Liver (tissue), 9 donors: ENCODE results near the gene EHMT1. TPM values are rescaled to one million over a fixed set of nuclear protein-coding genes. Genes with fewer than 3 reads are reported as not detected.

ENCODE experiments used
- DNase-seq: peaks from one replicate; pipeline ENCODE4 v3.0.0-alpha.2; 2017; ENCODE audit warnings: low spot score
- H3K27ac ChIP-seq, 2 donors: one replicate each; pipeline ENCODE4 v1.7.0; 2013; ENCODE audit warnings: inconsistent platforms in 2 of 2, low read length in 2 of 2, control low read depth in 1 of 2, low read depth in 1 of 2, mild to moderate bottlenecking in 1 of 2
- H3K27me3 ChIP-seq, 4 donors: one replicate each; pipeline versions ENCODE4 v1.6.1 to v1.7.0; 2013; ENCODE audit warnings: low read length in 3 of 4, inconsistent platforms in 1 of 4, mild to moderate bottlenecking in 1 of 4, moderate library complexity in 1 of 4; ENCODE audit not compliant: control insufficient read depth in 4 of 4, insufficient read depth in 4 of 4
- H3K36me3 ChIP-seq, 4 donors: one replicate each; pipeline versions ENCODE4 v1.6.1 to v1.7.0; 2013; ENCODE audit warnings: low read length in 3 of 4, mild to moderate bottlenecking in 3 of 4, low read depth in 1 of 4, moderate library complexity in 1 of 4; ENCODE audit not compliant: control insufficient read depth in 4 of 4, insufficient read depth in 3 of 4
- H3K4me1 ChIP-seq, 4 donors: one replicate each; pipeline versions ENCODE4 v1.6.1 to v1.7.0; 2013; ENCODE audit warnings: low read length in 3 of 4, mild to moderate bottlenecking in 3 of 4, moderate library complexity in 1 of 4; ENCODE audit not compliant: control insufficient read depth in 4 of 4, insufficient read depth in 4 of 4
- H3K4me3 ChIP-seq, 3 donors: one replicate each; pipeline versions ENCODE4 v1.6.1 to v1.7.0; 2013; ENCODE audit warnings: low read length in 3 of 3, control low read depth in 1 of 3, low read depth in 1 of 3, mild to moderate bottlenecking in 1 of 3
- H3K9ac ChIP-seq, 2 donors: one replicate each; pipeline ENCODE4 v1.7.0; 2013; ENCODE audit warnings: low read length in 2 of 2, mild to moderate bottlenecking in 2 of 2, moderate library complexity in 2 of 2, control low read depth in 1 of 2, low read depth in 1 of 2
- H3K9me3 ChIP-seq, 4 donors: one replicate each; pipeline versions ENCODE4 v1.6.1 to v1.7.0; 2013; ENCODE audit warnings: low read length in 3 of 4; ENCODE audit not compliant: control insufficient read depth in 4 of 4
- FOXA2 ChIP-seq: IDR thresholded peaks from 2 replicates; pipeline ENCODE4 v1.6.1; 2016; ENCODE audit warnings: antibody characterized with exemption
- GABPA ChIP-seq, 2 donors: IDR thresholded peaks in 1 of 2; conservative IDR thresholded peaks in 1 of 2; 2 replicates each; pipeline ENCODE4 v1.6.1; 2016; ENCODE audit warnings: antibody characterized with exemption in 2 of 2, mild to moderate bottlenecking in 1 of 2, moderate library complexity in 1 of 2
- HNF4A ChIP-seq, 2 donors: conservative IDR thresholded peaks; 2 replicates each; pipeline ENCODE4 v1.6.1; 2016; ENCODE audit warnings: antibody characterized with exemption in 2 of 2, mild to moderate bottlenecking in 2 of 2
- HNF4G ChIP-seq: IDR thresholded peaks from 2 replicates; pipeline ENCODE4 v1.6.1; 2016; ENCODE audit warnings: antibody characterized with exemption
- NR2F2 ChIP-seq: IDR thresholded peaks from 2 replicates; pipeline ENCODE4 v1.6.1; 2016; ENCODE audit warnings: antibody characterized with exemption
- RAD21 ChIP-seq, 2 donors: IDR thresholded peaks; 2 replicates each; pipeline ENCODE4 v1.6.1; 2016; ENCODE audit warnings: antibody characterized with exemption in 2 of 2, mild to moderate bottlenecking in 2 of 2
- REST ChIP-seq: IDR thresholded peaks from 2 replicates; pipeline ENCODE4 v1.6.1; 2016; ENCODE audit warnings: antibody characterized with exemption, mild to moderate bottlenecking
- RXRA ChIP-seq, 2 donors: IDR thresholded peaks; 2 replicates each; pipeline ENCODE4 v1.6.1; 2017 to 2018; ENCODE audit warnings: antibody characterized with exemption in 2 of 2, mild to moderate bottlenecking in 1 of 2
- SP1 ChIP-seq: IDR thresholded peaks from 2 replicates; pipeline ENCODE4 v1.6.1; 2018; ENCODE audit warnings: antibody characterized with exemption, mild to moderate bottlenecking
- YY1 ChIP-seq: IDR thresholded peaks from 2 replicates; pipeline ENCODE4 v1.6.1; 2016; ENCODE audit warnings: antibody characterized with exemption, mild to moderate bottlenecking
- WGBS: extraction: QIAGEN DNeasy Blood & Tissue Kit; methylation state at CpG from one replicate; pipeline ENCODE4 v1.1.7; 2013; 5-methylcytosine and 5-hydroxymethylcytosine counted together
- polyA plus RNA-seq, 2 donors: library from polyadenylated mRNA; stranded (reverse) in 1 of 2; unstranded in 1 of 2; fragments of 200-250 nt in 1 of 2; fragments of >200 nt in 1 of 2; fragmentation: Nextera tagmentation in 1 of 2; extraction: Ambion mirVana in 1 of 2; gene quantifications; one replicate each; pipeline versions ENCODE4 v1.2.1 to v1.2.3, GENCODE V29; 2013 to 2015
- total RNA-seq, 2 donors: library from RNA; depleted of rRNA; stranded (reverse); fragments of >200 nt; gene quantifications; one replicate each; pipeline ENCODE4 v1.2.3, GENCODE V29; 2014
- TF ChIP-seq, protein P1 (sequence below): fragments of 150-350 bp; IDR thresholded peaks from 2 replicates; pipeline ENCODE4 v1.5.1; 2017; ENCODE audit warnings: improper control_type of control experiment, low read depth, low read length; ENCODE audit not compliant: missing input control
- TF ChIP-seq, protein P2 (sequence below): IDR thresholded peaks from 2 replicates; pipeline ENCODE4 v1.6.1; 2016; ENCODE audit warnings: antibody characterized with exemption
- donor health status: healthy.
- donor health status: healthy.
- donor health status: healthy.
- donor health status: healthy.
- donor health status: healthy.

EHMT1 gene
- total and polyA plus RNA-seq, 4 donors: 16.1 to 48.2 (median 27.3) TPM

GRCh38 chr9:137643921-137644320 is 25.1 kb downstream of the EHMT1 start (continued):
- TF ChIP-seq REST: no peak
- no peak for TF ChIP-seq GABPA (IDR thresholded peaks at IDR 0.05 in 1 of 2, conservative IDR thresholded peaks at IDR 0.05 in 1 of 2)

- TF ChIP-seq FOXA2 (no peak), RAD21 (IDR thresholded peaks at IDR 0.05) (no peak), YY1 (no peak), SP1 (no peak), HNF4A (conservative IDR thresholded peaks at IDR 0.05) (no peak), RXRA (IDR thresholded peaks at IDR 0.05) (no peak), GABPA (IDR thresholded peaks at IDR 0.05 in 1 of 2, conservative IDR thresholded peaks at IDR 0.05 in 1 of 2) (no peak), HNF4G (no peak), NR2F2 (no peak), REST (no peak)
- TF ChIP-seq, protein P1, sequence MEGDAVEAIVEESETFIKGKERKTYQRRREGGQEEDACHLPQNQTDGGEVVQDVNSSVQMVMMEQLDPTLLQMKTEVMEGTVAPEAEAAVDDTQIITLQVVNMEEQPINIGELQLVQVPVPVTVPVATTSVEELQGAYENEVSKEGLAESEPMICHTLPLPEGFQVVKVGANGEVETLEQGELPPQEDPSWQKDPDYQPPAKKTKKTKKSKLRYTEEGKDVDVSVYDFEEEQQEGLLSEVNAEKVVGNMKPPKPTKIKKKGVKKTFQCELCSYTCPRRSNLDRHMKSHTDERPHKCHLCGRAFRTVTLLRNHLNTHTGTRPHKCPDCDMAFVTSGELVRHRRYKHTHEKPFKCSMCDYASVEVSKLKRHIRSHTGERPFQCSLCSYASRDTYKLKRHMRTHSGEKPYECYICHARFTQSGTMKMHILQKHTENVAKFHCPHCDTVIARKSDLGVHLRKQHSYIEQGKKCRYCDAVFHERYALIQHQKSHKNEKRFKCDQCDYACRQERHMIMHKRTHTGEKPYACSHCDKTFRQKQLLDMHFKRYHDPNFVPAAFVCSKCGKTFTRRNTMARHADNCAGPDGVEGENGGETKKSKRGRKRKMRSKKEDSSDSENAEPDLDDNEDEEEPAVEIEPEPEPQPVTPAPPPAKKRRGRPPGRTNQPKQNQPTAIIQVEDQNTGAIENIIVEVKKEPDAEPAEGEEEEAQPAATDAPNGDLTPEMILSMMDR: no peak
- TF ChIP-seq, protein P2, sequence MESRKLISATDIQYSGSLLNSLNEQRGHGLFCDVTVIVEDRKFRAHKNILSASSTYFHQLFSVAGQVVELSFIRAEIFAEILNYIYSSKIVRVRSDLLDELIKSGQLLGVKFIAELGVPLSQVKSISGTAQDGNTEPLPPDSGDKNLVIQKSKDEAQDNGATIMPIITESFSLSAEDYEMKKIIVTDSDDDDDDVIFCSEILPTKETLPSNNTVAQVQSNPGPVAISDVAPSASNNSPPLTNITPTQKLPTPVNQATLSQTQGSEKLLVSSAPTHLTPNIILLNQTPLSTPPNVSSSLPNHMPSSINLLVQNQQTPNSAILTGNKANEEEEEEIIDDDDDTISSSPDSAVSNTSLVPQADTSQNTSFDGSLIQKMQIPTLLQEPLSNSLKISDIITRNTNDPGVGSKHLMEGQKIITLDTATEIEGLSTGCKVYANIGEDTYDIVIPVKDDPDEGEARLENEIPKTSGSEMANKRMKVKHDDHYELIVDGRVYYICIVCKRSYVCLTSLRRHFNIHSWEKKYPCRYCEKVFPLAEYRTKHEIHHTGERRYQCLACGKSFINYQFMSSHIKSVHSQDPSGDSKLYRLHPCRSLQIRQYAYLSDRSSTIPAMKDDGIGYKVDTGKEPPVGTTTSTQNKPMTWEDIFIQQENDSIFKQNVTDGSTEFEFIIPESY: no peak
- no peaks in the 10 kb centered on the region for H3K4me1 ChIP-seq
- DNase-seq: no peak
- H3K4me3 ChIP-seq: no peak overlapping the region
- H3K9ac ChIP-seq: no peak overlapping the region
- peaks cover 0 to 6% (median 1%) of the 10 kb centered on the region in 4 donors for H3K36me3 ChIP-seq
- no peaks in the 10 kb centered on the region for H3K27me3 ChIP-seq
- no peak overlapping the region for H3K27ac ChIP-seq
- 94% methylated on average over 5 of the region's 5 CpGs for WGBS
- H3K9me3 ChIP-seq: no peaks in the 10 kb centered on the region
Observed at GRCh38 chr9:137645211-137645610, 26.4 kb downstream of the EHMT1 start.
